Lower lobe of right lung (tissue), 2 donors: Measurements from ENCODE around the gene PMFBP1. TPM values are rescaled to one million over a fixed set of nuclear protein-coding genes. Genes with fewer than 3 reads are reported as not detected.

Experiments used
- ATAC-seq, 2 donors: fragments of 200-7000 bp; cut with Tn5 transposase; one replicate each; pipeline ENCODE4 v1.9.1; 2020 to 2022; ENCODE audit warnings: mild to moderate bottlenecking in 2 of 2, moderate library complexity in 2 of 2
- DNase-seq: peaks from one replicate; pipeline ENCODE4 v3.0.0-alpha.2; 2020
- H3K27ac ChIP-seq: fragments of 200-600 bp; one replicate; pipeline ENCODE4 v1.8.0; 2022
- H3K27me3 ChIP-seq: fragments of 200-600 bp; one replicate; pipeline ENCODE4 v1.8.0; 2022; ENCODE audit warnings: low read depth
- H3K36me3 ChIP-seq: fragments of 200-600 bp; one replicate; pipeline ENCODE4 v1.8.0; 2022; ENCODE audit warnings: mild to moderate bottlenecking
- H3K4me1 ChIP-seq: fragments of 200-600 bp; one replicate; pipeline ENCODE4 v1.8.0; 2022
- H3K4me3 ChIP-seq: fragments of 200-600 bp; one replicate; pipeline ENCODE4 v1.8.0; 2022; ENCODE audit warnings: mild to moderate bottlenecking
- H3K9me3 ChIP-seq: fragments of 200-600 bp; one replicate; pipeline ENCODE4 v1.8.0; 2022
- CTCF ChIP-seq: fragments of 200-600 bp; IDR thresholded peaks from one replicate; pipeline ENCODE4 v1.8.0; 2022; ENCODE audit warnings: antibody characterized with exemption, mild to moderate bottlenecking
- intact Hi-C: fragments of 100-400 bp; cut with DNase I; formaldehyde crosslinking; loops from one replicate; pipeline ENCODE4 v1.11.0; 2022
- long read RNA-seq: library from polyadenylated mRNA; unstranded; transcript quantifications from one replicate; pipeline ENCODE4 v2.0.0, GENCODE V29; 2021
- total RNA-seq: library from RNA; stranded (reverse); fragmentation: NEBNext Ultra II Directional; extraction: Animal tissue kit (Norgen Biotek cat#: 25700); gene quantifications from one replicate; pipeline ENCODE4 v1.2.1, GENCODE V29; 2021
- donor health status: DM: no; HTN: yes; CAD: no; lungs with severe emphysema.

PMFBP1 gene, protein sequence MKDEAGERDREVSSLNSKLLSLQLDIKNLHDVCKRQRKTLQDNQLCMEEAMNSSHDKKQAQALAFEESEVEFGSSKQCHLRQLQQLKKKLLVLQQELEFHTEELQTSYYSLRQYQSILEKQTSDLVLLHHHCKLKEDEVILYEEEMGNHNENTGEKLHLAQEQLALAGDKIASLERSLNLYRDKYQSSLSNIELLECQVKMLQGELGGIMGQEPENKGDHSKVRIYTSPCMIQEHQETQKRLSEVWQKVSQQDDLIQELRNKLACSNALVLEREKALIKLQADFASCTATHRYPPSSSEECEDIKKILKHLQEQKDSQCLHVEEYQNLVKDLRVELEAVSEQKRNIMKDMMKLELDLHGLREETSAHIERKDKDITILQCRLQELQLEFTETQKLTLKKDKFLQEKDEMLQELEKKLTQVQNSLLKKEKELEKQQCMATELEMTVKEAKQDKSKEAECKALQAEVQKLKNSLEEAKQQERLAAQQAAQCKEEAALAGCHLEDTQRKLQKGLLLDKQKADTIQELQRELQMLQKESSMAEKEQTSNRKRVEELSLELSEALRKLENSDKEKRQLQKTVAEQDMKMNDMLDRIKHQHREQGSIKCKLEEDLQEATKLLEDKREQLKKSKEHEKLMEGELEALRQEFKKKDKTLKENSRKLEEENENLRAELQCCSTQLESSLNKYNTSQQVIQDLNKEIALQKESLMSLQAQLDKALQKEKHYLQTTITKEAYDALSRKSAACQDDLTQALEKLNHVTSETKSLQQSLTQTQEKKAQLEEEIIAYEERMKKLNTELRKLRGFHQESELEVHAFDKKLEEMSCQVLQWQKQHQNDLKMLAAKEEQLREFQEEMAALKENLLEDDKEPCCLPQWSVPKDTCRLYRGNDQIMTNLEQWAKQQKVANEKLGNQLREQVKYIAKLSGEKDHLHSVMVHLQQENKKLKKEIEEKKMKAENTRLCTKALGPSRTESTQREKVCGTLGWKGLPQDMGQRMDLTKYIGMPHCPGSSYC
- total RNA-seq: 0.62 TPM
- long read RNA-seq, partial matches to known transcripts: 0 of 1 reads
- long read RNA-seq, other reads (novel, unspliced or antisense): 1 of 1 reads

- peak; percentile 92 for ATAC-seq
- intact Hi-C loops: no loop called here
- Histone ChIP-seq H3K9me3 (no peaks in the 10 kb centered on the region), H3K4me1 (no peaks in the 10 kb centered on the region), H3K4me3 (no peak within 1 kb of the TSS), H3K27ac (no peak within 1 kb of the TSS), H3K27me3 (no peaks in the 10 kb centered on the region), H3K36me3 (no peaks in the 10 kb centered on the region)
- no peak for TF ChIP-seq CTCF
- no peak for DNase-seq
Observed at GRCh38 chr16:72172105-72173034, at the start of gene PMFBP1. PMFBP1 (minus strand) TSS chr16:72172155; CDS start chr16:72171208, 947 bp downstream.

DNA sequence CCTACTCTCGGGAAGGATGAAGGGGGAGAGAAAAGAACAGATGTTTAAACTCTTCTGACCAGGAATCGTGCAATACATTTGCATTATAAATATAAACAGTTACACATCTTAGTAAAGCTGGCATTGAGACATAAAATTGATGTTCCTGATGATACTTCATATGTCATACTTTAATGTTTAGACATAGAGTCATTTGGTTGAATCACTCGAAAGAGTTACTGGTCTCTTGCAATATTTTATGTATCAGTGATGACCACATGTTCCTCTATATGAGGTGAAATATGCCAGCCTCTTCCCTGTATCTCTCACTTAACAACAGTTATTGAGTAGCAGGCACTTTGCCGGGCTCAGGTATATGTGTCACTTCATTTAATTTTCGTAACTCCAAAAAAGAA, 49.7 kb upstream of the PMFBP1 start:
- Histone ChIP-seq H3K27me3 (no peaks in the 10 kb centered on the region), H3K27ac (no peak overlapping the region), H3K9me3 (no peaks in the 10 kb centered on the region), H3K36me3 (no peaks in the 10 kb centered on the region), H3K4me3 (no peak overlapping the region), H3K4me1 (no peaks in the 10 kb centered on the region)
- no peak for ATAC-seq
- no peak for TF ChIP-seq CTCF
- no peak for DNase-seq
- intact Hi-C loops: no loop called here

GRCh38 chr16:72220875-72221629, 49.1 kb upstream of the PMFBP1 start:
- no peak for DNase-seq
- Histone ChIP-seq H3K27ac (no peak overlapping the region), H3K4me3 (no peak overlapping the region), H3K4me1 (no peaks in the 10 kb centered on the region), H3K9me3 (no peaks in the 10 kb centered on the region), H3K27me3 (no peaks in the 10 kb centered on the region), H3K36me3 (no peaks in the 10 kb centered on the region)
- intact Hi-C loops: no loop called here
- TF ChIP-seq CTCF: no peak
- no peak for ATAC-seq

DNA sequence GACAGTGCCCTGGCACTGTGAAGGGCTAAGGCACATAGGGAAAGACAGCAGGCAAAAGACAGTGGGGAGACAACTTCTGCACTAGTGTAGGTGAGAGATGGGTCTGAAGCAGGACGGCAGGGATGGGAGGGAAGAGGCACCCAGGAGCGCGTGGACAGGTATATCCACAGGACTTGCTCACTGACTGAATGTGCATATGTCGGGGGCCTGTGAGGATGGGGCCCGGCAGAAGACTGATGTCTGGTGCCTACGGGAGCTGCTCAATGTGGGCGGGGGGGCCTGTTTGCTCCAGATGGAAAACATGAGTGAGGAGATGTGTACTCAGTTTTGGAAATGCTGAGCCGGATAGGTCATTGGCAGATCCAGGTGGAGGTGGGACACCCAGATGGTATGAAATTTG, 47.3 kb upstream of the PMFBP1 start:
- no peaks in the 10 kb centered on the region for H3K9me3 ChIP-seq
- no peak overlapping the region for H3K4me3 ChIP-seq
- TF ChIP-seq CTCF: no peak
- no peaks in the 10 kb centered on the region for H3K4me1 ChIP-seq
- ATAC-seq: no peak
- no peaks in the 10 kb centered on the region for H3K27me3 ChIP-seq
- no peak overlapping the region for H3K27ac ChIP-seq
- no peaks in the 10 kb centered on the region for H3K36me3 ChIP-seq
- intact Hi-C loops: no loop called here
- DNase-seq: no peak
